Transverse colon (tissue), 4 donors: ENCODE results near the gene PTPRD. TPM values are rescaled to one million over a fixed set of nuclear protein-coding genes. Genes with fewer than 3 reads are reported as not detected.

ENCODE experiments used
- DNase-seq: peaks from one replicate; pipeline ENCODE4 v3.0.0-alpha.2; 2019
- H3K27ac ChIP-seq, 4 donors: fragments of 200-600 bp; sonication (generic); 2 replicates each; pipeline ENCODE4 v1.5.1; 2016 to 2018; ENCODE audit warnings: inconsistent platforms in 4 of 4
- H3K27me3 ChIP-seq: fragments of 200-600 bp; sonication (generic); 2 replicates; pipeline ENCODE4 v1.5.1; 2017; ENCODE audit warnings: inconsistent platforms
- H3K36me3 ChIP-seq, 4 donors: fragments of 200-600 bp; sonication (generic); 2 replicates each; pipeline ENCODE4 v1.5.1; 2017 to 2019; ENCODE audit warnings: inconsistent platforms in 4 of 4
- H3K4me1 ChIP-seq, 4 donors: fragments of 200-600 bp; sonication (generic); 2 replicates each; pipeline ENCODE4 v1.5.1; 2017 to 2020; ENCODE audit warnings: inconsistent platforms in 4 of 4
- H3K4me3 ChIP-seq, 4 donors: fragments of 200-600 bp; sonication (generic); 1 replicate in 1 of 4; 2 replicates in 3 of 4; pipeline versions ENCODE4 v1.5.1 to v1.6.1; 2017 to 2019; ENCODE audit warnings: inconsistent platforms in 4 of 4
- H3K9me3 ChIP-seq, 2 donors: fragments of 200-600 bp; sonication (generic); 2 replicates each; pipeline ENCODE4 v1.5.1; 2017 to 2019; ENCODE audit warnings: inconsistent platforms in 2 of 2
- CTCF ChIP-seq, 5 experiments: fragments of 200-600 bp in 3 of 5; fragments of 450-650 bp in 2 of 5; sonication (generic) in 3 of 5; IDR thresholded peaks; 1 replicate in 2 of 5; 2 replicates in 3 of 5; pipeline ENCODE4 v1.5.1; 2016 to 2017; ENCODE audit warnings: antibody characterized with exemption in 5 of 5, inconsistent platforms in 3 of 5, mild to moderate bottlenecking in 2 of 5, moderate library complexity in 1 of 5
- EP300 ChIP-seq: sonication (generic); formaldehyde crosslinking; IDR thresholded peaks from one replicate; pipeline ENCODE4 v1.6.1; 2017; ENCODE audit warnings: antibody characterized with exemption, low read depth
- POLR2A ChIP-seq: fragments of 450-650 bp; IDR thresholded peaks from one replicate; pipeline ENCODE4 v1.6.1; 2016; ENCODE audit warnings: antibody characterized with exemption, mild to moderate bottlenecking, moderate library complexity
- POLR2AphosphoS5 ChIP-seq, 3 donors: sonication (generic); formaldehyde crosslinking; IDR thresholded peaks; one replicate each; pipeline ENCODE4 v1.6.1; 2016; ENCODE audit warnings: antibody characterized with exemption in 3 of 3
- WGBS, 2 donors: methylation state at CpG; one replicate each; pipeline ENCODE4 v1.1.5; 2018; ENCODE audit warnings: low coverage in 1 of 2; 5-methylcytosine and 5-hydroxymethylcytosine counted together
- in situ Hi-C, 4 donors: fragments of 200-750 bp; cut with MboI; loops; one replicate each; pipeline versions ENCODE4 v1.15.0 to v1.15.1; 2017; ENCODE audit warnings: low sequenced_read_pairs in 3 of 4, low pct_ligation_motif_present in 1 of 4, low pct_unique_long_range_greater_than_20kb in 1 of 4
- intact Hi-C: fragments of 100-400 bp; cut with DNase I; formaldehyde crosslinking; loops from one replicate; pipeline ENCODE4 v1.15.1; 2023; ENCODE audit warnings: low total_unique reads
- total RNA-seq, 4 donors: library from RNA; depleted of rRNA; stranded (reverse); fragments of >200 nt; gene quantifications; one replicate each; pipeline ENCODE4 v1.1.0, GENCODE V29; 2016

Gene PTPRD
- total RNA-seq, 4 donors from 2014 or later, result 43.0 to 115 (median 79.1) TPM

GRCh38 chr9:8610256-8610655 is 2002.5 kb downstream of the PTPRD start:
- Histone ChIP-seq H3K36me3 (no peaks in the 10 kb centered on the region), H3K9me3 (no peaks in the 10 kb centered on the region)

GRCh38 chr9:8605096-8605495 is 2007.7 kb downstream of the PTPRD start:
- DNase-seq, result no peak
- Histone ChIP-seq H3K4me3 (no peak overlapping the region), H3K9me3 (no peaks in the 10 kb centered on the region), H3K36me3 (no peaks in the 10 kb centered on the region), H3K4me1 (no peaks in the 10 kb centered on the region), H3K27ac (no peak overlapping the region), H3K27me3 (no peaks in the 10 kb centered on the region)
- intact Hi-C loops (no loop called here), in situ Hi-C loops (no loop called here)
- TF ChIP-seq CTCF (IDR thresholded peaks at IDR 0.05) (no peak), EP300 (no peak), POLR2AphosphoS5 (IDR thresholded peaks at IDR 0.05) (no peak), POLR2A (no peak)
- 77 to 81% methylated on average over 2 of the region's 2 CpGs for WGBS, 2 donors

More at GRCh38 chr9:8610256-8610655, 2002.5 kb downstream of the PTPRD start:
- DNase-seq, result no peak
- H3K27ac ChIP-seq, result no peak overlapping the region
- TF ChIP-seq EP300 (no peak), POLR2AphosphoS5 (IDR thresholded peaks at IDR 0.05) (no peak), POLR2A (no peak), CTCF (IDR thresholded peaks at IDR 0.05) (no peak)
- H3K4me3 ChIP-seq, result no peak overlapping the region
- H3K4me1 ChIP-seq, result no peaks in the 10 kb centered on the region
- H3K27me3 ChIP-seq, result no peaks in the 10 kb centered on the region
- intact Hi-C loops, result no loop called here
- WGBS, 2 donors, result 78 to 82% methylated on average over 2 to 3 of the region's 3 CpGs
- in situ Hi-C loops, result no loop called here

- no peaks in the 10 kb centered on the region for H3K9me3 ChIP-seq
- no peaks in the 10 kb centered on the region for H3K27me3 ChIP-seq
- H3K36me3 ChIP-seq, result no peaks in the 10 kb centered on the region
- intact Hi-C loops (no loop called here), in situ Hi-C loops (no loop called here)
- no peak overlapping the region for H3K4me3 ChIP-seq
- no peak overlapping the region for H3K27ac ChIP-seq
- DNase-seq, result no peak
- TF ChIP-seq POLR2A (no peak), POLR2AphosphoS5 (IDR thresholded peaks at IDR 0.05) (no peak), CTCF (IDR thresholded peaks at IDR 0.05) (no peak), EP300 (no peak)
- 48 to 50% methylated on average over 1 of the region's 1 CpG for WGBS, 2 donors
- H3K4me1 ChIP-seq, result no peaks in the 10 kb centered on the region
Observed at GRCh38 chr9:8604201-8604600, 2008.6 kb downstream of the PTPRD start.

GRCh38 chr9:8600914-8601680 is 2011.7 kb downstream of the PTPRD start:
- intact Hi-C loops (no loop called here), in situ Hi-C loops (no loop called here)
- WGBS, 2 donors, result 80 to 90% methylated on average over 1 to 4 of the region's 4 CpGs

More at GRCh38 chr9:8600914-8601680, 2011.7 kb downstream of the PTPRD start:
- TF ChIP-seq POLR2A (no peak), EP300 (no peak), CTCF (IDR thresholded peaks at IDR 0.05) (no peak), POLR2AphosphoS5 (IDR thresholded peaks at IDR 0.05) (no peak)
- no peak for DNase-seq
- Histone ChIP-seq H3K36me3 (no peaks in the 10 kb centered on the region), H3K27me3 (no peaks in the 10 kb centered on the region), H3K4me1 (no peaks in the 10 kb centered on the region), H3K27ac (no peak overlapping the region), H3K9me3 (no peaks in the 10 kb centered on the region), H3K4me3 (no peak overlapping the region)
